ENCODE results near the gene RCOR3.

RCOR3 gene

DNA sequence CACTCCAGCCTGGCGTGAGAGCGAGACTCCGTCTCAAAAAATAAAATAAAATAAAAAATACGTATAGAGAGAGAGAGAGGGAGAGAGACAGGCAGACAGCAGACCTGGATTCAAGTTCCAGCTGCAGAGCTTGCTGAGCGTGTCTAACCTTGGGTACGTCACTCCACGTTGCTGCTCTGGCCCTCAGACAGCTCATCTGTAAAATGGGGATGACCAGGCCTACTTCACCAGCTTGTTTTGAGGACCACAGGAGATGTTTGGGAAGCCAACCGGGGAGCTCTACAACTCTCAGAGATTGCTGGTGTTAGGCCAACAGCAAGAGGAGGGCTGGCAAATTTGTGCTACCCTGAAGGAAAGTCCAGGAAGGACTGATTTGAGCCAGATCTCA is 67.0 kb downstream of the RCOR3 start:
- DNase-seq, result no peak

DNA sequence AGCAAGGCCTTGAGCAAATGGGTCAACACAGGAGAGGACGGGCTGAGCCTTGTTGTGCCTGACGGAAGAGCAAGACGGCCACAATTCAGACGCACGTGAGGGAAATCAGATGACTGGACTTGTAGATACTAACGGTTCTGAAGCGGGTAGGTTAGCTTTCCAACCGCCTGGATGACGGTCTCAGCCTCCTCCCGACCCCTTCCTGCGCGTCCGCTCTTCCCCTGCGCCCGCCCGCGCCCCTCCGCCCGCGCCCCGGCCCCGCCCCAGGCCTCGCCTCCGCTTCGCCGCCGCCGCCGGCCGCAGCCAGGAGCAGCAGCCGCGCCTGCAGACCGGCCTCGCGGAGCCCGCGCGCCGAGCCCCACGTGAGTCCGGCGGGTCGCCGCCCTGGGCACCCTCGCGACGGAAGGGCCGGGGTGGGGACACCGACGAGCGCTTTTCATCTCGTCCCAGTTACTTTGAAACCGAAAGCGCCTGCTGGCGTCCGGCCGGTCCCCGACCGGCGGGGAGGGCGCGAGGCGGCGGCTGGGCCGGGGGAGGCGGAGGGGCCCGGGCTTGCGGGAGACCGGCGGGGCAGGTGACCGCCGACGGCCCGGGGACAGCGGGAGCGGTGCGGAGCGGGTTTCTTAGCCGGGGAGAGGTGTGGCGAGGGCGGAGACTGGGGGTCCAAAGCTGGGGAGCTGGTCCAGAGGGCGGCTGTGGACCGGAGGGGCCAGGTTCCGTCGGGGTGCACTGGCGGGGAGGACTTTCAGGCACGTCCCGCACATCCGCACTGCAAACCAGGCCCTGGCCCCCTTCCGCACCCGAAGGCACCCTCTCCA is 67.6 kb downstream of the RCOR3 start, which contains the start of gene TRAF5:
TSS of gene TRAF5 (plus strand) at position 306 of the 818 bp plus-strand sequence. CDS start 26,407 bp downstream, outside the sequence.
- peak; percentile 63 for DNase-seq

DNA sequence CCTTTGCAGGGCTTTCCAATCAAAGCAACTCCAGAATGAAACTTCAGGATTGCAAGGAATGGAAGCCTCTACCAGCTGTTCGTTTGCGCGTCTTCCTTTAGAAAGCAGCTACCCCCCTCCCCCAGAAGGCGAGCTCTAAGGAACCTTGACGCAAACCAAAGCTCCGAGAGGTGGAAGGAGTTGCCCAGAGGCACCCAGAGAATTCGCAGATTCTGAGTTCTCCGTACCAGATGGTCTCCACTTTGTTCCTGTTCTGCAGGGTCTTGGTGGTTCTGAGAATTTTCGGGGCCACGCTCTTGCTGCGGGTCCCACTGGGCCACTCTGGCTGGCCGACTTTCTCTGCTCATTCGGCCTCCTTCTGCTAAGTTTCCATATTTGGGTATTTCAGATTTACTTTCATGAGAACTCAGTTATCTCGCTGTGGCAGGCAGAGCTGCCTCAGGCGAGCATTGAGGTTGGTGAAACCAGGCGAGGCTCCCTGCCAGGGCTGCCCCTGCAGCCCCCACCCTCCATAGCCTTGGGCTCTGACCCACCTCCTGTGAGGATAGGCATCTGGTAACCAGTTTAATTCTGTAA is 68.3 kb downstream of the RCOR3 start:
- DNase-seq, result peak; percentile 56

DNA sequence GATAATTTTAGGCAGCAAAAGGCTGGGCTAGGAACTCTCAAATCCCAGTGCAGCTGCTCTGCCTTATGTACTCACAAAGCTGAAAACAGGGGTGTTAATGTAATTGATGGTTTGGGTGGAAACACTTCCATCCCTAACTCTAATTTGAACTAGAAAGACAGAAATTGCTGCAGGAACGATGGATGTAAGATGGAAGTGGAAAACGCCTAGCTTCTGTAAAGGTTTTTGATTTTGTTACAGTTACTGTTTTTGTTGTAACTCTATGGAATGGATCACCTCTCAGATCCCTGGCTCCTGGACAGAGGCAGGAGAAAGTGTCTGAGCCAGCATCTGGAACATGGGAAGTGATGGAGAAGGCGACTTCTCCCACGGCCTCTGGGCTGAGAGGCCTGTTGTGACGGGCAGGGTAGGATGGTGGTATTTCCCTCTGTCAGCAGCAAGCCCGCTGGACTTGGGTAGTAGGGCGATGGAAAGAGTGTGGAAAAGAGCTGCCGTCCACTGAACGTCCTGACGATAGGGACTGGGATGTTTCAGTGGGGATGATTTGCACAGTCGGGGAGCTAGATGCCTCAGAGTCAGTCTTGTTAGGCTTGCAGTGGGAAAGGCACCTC is 69.0 kb downstream of the RCOR3 start:
- DNase-seq, result no peak

DNA sequence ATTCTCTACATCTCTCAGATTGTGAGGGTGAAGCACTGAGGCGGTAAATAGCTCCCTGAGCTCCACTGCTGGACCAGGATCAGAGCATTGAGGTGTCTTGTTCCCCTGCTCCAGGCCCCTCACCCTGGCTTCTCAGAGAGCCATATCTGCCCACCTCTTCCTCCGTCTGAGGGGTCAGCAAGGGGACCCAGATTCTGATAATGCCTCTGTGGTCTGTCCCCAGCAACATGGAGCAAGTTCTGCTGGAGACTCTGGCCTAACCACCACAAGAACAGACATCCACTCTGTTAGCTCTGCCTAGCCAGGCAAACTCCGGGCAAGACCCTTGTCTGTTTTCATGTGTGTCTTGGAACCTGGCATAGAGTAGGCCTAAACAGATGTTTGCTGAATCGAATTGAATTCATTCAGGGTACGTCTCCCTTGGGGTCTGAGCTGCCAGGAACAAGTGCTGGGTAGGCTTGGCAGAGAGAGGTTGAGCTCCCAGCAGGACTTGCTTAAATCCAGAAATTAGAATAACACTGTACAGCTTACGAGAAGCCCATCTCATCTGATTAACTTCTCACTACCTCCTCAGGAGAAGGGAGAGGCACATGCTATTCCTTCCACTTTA is 69.8 kb downstream of the RCOR3 start:
- DNase-seq, result no peak

DNA sequence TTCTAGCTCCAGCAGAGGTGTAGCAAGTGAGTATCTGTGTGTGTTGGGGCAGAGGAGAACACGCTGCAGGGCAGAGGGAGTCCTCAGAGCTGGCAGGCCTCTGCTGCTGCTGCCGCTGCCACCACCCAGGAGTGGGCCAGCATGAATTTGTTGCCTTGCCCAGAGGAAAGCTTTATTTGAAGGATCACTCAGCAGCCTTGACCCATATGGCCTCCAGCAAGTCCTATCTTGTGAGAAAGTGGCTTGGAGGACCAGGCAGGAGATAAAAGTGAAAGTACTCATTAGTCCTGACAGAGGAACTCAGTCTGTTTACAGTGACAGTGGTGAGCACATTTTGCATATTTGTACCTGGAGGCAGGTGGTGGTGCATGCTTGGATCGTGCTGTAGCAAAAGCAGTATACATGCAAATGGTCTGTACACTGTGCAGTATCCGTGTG is 70.6 kb downstream of the RCOR3 start:
- DNase-seq, result no peak

DNA sequence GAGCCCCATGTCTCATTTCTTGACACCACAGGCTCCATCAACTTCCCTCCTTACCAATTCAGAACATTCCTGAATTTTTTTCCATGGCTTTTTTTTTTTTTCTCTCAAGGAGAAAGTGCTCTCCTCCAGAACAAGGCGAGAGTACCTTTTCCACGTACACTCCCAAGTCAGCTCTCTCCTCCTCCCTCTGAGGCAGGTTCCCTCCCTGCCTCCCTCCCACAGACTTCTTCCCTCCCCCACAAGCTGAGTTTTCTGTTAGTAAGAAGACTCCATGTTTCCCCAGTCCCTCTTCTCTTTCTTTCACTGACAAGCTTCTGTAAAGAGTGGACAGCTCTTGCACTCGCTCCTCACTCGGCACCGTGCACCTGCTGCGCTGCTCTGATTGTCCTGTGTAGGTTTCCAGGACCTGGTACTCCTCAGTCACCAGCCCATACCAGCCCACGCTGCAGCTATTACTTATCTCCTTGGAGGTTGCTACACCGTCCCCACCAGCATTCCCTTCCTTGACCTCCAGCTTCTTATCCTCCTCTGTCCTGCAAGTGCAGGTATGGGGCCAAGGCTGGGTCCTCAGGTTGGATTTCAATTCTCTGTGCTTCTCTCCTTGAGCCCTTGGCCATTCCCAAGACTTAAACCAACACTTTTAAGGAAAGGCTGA is 71.2 kb downstream of the RCOR3 start:
- no peak for DNase-seq

DNA sequence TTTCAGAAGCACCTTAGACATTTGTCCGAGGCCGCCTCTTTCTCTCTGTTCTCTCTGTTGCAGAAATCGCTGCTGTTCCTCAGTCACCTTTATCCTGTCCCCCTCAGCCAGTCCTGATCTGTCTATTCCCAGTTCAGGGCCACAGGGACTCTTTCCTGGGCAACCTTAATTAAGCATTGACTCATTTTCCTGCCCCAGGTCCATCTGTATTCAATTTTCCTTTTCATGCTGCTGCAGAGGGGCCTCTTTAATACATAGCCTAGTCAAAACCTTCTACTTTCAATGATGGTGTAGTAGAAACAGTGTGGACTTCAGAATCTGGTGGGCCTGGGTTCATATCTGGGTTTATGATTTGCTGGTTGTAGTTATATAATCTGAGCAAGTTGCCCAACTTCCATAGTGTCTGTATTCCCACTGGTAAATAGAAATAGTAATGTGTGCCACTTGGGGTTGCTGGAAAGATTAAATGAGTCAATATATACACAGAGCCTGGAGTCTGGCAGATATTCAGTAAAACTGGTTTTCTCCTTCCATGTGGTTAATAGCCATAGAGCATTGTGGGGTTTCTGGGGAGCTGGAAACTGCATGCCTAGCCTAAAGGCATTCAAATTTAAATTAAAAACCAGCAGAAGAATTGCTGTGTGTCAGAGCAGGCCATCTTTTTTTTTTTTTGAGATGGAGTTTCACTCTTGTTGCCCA is 72.0 kb downstream of the RCOR3 start:
- DNase-seq, result no peak

DNA sequence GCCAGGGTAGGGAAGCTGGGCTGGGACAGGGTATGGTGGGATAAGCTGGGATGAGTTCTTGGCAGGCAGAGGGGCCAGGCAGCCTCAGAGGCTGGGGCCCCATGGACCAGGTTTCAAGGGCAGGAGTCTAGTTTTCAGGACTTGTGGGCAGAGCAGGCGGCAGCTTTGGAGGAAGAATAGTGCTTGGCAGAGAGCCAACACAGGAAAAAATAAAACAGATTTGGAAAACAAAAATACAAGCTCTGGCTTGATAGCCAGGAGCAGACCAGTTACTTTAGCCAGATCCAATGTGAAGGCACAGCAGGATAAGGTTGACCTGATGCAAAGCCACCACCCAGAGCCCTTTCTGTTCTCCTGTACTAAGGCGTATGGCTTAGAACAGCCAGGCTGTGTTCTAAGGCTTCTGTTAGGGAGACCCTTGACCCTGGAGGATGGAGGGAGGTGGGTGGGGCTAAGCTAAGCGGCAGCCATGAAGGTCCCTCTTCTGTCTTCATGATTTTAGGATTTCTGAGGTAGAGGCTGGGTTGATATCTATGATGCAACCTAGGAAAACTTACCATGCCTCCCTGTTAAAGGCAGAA is 73.0 kb downstream of the RCOR3 start:
- no peak for DNase-seq

DNA sequence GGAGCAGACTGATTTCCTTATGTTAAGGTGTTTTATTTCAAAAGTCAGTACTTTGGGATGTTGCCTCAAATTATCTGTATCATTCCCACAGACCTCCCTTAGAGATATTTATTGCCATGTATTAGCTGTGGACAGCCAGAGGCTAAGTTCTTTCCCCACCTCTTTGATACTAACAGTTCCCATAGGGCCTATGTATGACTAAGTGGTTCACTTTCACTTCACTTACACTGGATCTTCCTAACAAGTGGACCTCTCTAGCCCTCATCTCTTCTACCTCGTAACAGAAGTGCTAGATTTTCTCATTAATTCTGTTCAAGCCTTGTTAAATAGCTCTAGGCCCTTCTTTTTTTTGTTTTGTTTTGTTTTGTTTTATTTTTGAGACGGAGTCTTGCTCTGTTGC is 73.7 kb downstream of the RCOR3 start:
- no peak for DNase-seq

DNA sequence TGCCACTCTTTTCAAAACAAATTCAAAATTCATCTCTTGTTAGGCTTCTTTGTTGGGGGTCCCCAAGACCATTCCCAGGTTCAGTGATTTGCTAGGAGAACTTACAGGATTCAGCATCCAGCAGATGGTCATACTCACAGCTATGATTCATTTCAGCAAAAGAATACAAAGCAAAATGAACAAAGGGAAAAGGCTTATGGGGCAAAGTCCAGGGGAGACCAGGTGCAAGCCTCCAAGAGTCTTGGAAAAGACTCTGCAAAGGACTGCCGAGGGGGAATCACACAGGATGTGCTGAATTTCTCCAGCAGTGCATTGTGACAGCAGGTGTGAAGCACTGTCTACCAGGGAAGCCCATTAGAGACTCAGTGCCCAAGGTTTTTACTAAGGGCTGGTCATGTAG is 74.7 kb downstream of the RCOR3 start:
- no peak for DNase-seq

DNA sequence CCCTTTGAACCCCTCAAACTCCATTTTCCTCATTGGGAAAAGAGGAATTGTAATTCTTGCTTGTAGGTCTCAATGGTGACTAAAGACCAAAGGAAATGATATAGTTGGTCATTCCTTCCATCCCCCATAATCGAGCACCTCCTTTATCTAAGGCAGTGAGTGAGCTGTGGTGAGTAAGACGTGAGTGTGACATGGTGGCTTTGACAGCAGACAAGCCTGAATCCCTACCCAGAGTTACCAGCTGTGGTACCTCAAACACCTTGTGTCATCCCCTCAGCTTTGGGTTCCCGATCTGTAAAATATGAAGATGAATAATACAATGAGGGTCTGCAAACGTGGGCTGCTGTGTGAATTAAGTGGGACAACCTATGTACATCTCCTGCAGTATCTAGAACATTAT is 75.8 kb downstream of the RCOR3 start:
- DNase-seq, result peak; percentile 38

DNA sequence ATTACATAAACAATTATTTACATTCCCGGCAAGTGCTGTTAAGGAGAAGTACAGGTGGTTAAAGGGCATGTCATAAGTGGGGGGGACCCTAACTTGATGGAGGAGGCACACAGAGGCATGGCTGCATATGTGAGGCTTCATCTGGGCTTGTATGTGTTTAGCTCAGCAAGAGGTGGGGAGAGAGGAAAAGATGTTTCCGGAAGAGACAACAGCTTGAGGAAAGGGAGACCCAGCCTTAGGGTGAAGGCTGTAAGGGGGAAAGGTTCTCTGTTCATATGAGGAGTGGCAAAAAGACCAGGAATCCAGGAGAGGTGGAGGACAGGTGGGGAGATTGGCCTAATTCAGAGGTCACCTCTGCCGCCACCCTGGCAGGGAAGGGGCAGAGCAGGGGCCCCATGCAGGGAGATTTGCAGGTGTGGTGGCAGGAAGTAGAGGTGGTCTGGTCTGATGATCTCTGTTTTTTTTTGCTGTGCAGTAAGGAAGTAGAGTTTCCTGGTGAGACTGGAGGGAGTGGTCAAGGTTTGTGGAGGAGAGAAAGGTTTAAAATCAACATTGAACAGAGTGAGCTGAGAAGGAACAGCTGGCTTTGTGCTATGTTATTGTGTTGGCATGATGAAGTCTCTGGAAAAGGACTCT is 76.5 kb downstream of the RCOR3 start:
- peak; percentile 27 for DNase-seq

DNA sequence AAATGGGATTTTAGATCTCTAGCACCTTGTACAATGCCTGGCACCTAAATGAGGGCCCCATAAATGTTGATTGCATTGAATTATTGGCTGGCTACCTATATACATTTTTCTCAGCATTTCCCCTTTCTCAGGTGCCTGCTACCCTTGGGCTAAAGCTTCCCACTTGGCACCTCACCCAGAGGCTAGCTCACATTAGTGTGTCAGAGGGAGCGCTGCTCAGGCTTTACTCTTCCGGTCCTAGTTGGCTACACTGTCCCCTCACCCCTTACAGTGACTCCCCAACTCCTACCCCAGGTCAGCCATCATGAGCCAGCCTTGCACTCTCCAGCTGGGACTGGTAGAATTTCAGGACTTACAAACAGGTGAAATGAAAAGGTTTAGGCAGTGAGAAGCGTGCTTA is 77.0 kb downstream of the RCOR3 start:
- DNase-seq, result no peak

DNA sequence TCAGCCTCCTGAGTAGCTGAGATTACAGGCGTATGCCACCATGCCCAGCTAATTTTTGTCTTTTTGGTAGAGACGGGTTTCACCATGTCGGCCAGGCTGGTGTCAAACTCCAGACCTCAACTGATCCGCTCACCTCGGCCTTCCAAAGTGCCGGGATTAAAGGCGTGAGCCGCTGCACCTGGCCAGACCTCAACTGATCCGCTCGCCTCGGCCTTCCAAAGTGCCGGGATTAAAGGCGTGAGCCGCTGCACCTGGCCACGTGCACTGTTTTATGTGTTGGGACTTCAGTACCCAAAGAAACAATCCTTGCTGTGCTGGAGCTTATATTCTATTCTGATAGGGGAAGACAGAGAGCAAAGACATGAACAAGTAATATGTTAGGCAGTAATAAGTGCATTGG is 77.6 kb downstream of the RCOR3 start:
- no peak for DNase-seq

DNA sequence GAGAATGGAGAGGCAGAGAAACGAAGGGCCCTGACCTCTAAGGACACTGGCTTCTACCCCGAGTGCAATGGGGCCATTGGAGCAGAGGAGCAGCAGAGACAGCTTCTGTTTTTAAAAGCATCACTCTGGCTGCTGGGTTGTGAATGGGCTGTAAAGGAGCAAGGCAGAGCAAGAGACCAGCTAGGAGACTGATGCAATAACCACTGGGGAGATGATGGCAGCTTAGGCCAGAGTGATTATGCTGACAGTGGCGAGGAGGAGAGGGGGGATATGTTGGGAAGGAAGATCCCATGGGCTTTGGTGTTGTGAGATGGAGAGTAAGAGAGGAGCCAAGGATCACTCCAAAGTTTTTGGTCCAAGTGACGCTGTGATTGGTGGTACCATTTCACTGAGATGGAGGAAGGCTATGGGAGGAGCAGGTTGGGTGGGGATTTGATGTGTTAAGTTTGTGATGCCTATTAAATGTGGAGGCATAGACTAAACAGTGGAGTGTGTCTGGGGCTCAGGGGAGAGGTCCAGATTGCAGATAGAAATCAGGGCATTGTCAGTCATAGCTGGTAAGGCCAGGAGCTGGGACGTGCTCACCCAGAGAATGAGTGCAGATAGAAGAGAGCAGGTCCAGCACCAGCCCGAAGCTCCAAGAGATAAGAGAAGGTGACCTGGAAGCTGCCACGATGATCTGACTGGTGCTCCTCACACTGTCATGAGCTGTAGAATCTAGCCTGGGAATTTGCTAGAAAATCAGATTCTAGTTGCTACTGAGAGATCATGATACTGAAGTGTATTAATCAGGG is 78.5 kb downstream of the RCOR3 start:
- no peak for DNase-seq

DNA sequence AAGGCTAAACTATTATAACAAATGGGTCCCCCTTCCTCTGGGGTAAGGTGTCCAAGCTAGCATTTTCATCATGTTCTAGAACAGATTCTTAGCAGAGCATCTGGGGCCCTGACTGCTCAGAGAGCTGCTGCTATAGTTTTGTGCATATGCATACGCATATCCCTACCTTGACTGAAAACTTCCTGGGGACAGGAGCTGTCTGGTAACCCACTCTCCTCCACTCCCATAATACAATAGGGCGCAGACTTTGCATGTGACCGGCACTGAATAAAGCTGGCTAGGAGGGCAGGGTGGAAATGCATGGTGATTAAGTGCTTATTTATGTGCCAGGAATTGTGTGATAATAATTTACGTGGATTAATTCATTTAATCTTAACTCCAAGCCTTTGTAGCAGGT is 79.1 kb downstream of the RCOR3 start:
- DNase-seq, result no peak

DNA sequence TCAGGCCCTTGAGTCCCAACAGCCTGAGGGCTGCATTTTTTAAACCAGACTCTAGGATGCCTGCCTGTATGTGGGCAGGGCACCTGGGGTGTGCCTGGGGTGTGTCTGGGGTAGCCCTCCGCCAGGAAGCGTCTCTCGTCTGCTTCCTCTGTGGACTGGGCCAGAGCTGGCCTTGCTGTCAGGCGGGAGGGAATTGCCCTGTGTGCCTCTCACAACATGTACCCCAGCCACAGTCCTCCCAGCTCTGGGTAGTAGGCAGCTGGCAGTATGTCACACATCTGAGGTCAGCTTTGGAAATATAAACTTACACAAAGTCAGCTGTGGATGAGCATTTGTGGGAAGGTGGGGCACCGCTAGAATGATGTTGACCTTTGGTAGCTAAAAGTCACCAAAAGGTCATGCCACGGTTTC is 80.5 kb downstream of the RCOR3 start:
- DNase-seq, result no peak

DNA sequence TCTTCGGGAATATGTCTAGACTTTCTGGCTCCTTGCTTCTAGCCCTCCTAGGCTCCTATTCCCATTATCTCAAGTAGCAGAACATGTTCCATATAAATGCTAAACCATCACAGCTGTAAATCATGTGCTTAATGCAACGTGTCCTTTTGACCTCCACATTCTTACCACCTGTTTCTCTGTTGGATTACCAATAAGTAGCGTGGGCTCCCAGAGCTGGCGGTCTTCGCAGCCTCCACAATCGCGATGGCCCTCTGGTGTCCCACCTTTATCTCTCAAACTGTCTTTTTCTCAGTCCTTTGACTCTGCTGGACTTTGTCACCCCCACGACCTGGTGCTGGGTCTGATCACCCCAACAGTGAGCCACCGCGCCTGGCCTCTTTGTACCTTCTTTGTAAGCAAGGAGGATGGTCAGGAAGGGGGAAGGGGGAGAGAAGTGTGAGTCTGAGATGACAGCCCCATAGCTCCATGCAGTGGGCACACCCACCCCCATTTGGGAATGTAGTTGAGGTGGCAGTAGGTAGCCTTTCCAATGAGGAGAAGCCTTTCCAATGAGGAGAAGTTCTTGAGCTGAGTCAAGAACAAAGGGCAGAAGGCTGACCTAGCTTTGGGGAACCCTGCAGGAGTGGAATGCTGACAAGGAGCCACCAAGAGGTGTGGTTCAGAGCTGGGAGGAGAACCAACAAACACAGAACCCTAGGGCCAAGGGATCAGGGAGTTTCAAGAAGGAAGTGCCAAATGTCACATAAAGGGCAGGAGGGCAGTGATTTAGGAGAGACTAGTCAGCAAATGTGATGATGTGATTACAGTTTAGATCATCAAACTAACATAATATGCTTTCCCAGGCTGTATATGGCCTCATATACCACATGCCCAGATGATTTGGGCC is 81.7 kb downstream of the RCOR3 start:
- no peak for DNase-seq

DNA sequence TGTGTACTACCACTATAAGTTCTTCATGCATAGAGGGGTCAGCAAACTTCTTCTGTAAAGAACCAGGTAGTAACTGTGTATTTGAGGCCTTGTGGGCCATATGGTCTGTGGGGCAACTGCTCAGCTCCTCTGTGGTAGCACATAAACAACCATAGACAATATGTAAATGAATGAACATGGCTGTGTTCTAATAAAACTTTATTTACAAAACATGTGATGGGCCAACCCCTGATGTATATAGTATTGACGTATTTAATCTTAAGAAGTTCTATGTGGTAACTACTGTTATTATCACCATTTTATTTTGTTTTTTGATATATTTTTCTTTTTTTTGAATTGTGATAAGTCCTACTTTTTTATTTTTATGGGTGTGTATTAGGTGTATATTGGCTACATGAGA is 82.8 kb downstream of the RCOR3 start:
- DNase-seq, result no peak

Data from activated CD4-positive, alpha-beta T cell treated with anti-CD3 and anti-CD28 coated beads, Interleukin-2, Interleukin-6, amounts not matched to agents 100 ng/mL and 50 ng/mL, durations not matched to agents 16 hours and 8 hours (primary cell).